Spleen (tissue), 7 donors: ENCODE data around the gene KAT6B.

ENCODE experiments used
- CTCF ChIP-seq, 11 experiments: fragments of 200-600 bp in 7 of 11; fragments of 450-650 bp in 4 of 11; sonication (generic) in 4 of 11; IDR thresholded peaks in 8 of 11; conservative IDR thresholded peaks in 3 of 11; 1 replicate in 7 of 11; 2 replicates in 4 of 11; pipeline versions ENCODE4 v1.4.0 to v1.8.0; 2016 to 2021; ENCODE audit warnings: antibody characterized with exemption in 11 of 11, inconsistent platforms in 4 of 11, mild to moderate bottlenecking in 1 of 11
- POLR2A ChIP-seq, 3 donors: fragments of 450-650 bp; IDR thresholded peaks; one replicate each; pipeline ENCODE4 v1.5.1; 2017; ENCODE audit warnings: antibody characterized with exemption in 3 of 3, mild to moderate bottlenecking in 1 of 3
- POLR2AphosphoS5 ChIP-seq, 3 donors: sonication (generic); formaldehyde crosslinking; IDR thresholded peaks; one replicate each; pipeline ENCODE4 v1.5.1; 2017; ENCODE audit warnings: antibody characterized with exemption in 3 of 3
- donor health status: DM: no; HTN: no; CAD: no; lungs with moderate emphysema.
- donor health status: DM: no; HTN: no; CAD: no.
- donor health status: DM: no; HTN: no; CAD: no.

DNA sequence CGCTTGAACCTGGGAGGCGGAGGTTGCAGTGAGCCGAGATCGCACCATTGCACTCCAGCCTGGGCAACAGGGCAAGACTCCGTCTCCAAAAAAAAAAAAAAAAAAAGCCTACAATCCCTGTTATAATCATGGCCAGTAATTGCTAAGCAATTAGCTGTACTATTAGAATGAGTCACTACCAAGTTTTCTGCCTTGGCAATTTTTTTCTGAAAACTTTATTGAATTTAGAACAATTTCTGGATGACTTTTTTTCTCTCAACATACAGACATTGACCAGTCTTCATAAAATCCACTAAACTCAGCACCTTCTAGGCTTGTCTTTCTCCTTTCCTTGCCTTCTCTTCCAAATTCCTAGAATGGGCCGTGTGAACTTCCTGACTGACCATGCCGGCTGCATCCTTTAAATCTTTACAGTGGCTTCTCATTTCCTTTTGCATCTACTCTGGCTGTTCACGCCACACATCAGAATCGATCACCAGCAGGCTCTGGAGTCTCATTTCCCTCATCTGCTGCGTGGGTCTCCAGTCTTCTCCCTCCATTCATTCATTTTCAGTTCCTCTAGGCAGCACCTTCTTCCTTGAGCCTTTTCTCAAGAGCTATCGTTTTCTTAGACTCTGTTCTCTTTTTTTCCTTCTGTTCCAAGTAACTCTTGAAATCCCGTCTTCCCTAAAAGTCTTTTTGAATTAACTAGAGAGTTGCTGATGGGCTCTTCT, 107.9 kb downstream of the KAT6B start:
- TF ChIP-seq POLR2AphosphoS5 (IDR thresholded peaks at IDR 0.05) = no peak
- no peak for TF ChIP-seq CTCF (IDR thresholded peaks at IDR 0.05 in 8 of 11, conservative IDR thresholded peaks at IDR 0.05 in 3 of 11)
- no peak for TF ChIP-seq POLR2A (IDR thresholded peaks at IDR 0.05)
